Measurements from ENCODE around the gene PLCG1.

Gene PLCG1

GRCh38 chr20:41165001-41165882 lies 27.9 kb downstream of the PLCG1 start:
- DNase-seq (ENCODE audit: extremely low read depth in 1 of 2, low read depth in 1 of 2): no peak

- no peak for DNase-seq (ENCODE audit: extremely low read depth in 1 of 2, low read depth in 1 of 2)
Measured at GRCh38 chr20:41166201-41167117, 29.1 kb downstream of the PLCG1 start.

GRCh38 chr20:41167118-41167470 lies 29.8 kb downstream of the PLCG1 start:
- DNase-seq (ENCODE audit: extremely low read depth in 1 of 2, low read depth in 1 of 2): no peak

GRCh38 chr20:41167481-41168253 lies 30.3 kb downstream of the PLCG1 start:
- DNase-seq (ENCODE audit: extremely low read depth in 1 of 2, low read depth in 1 of 2): no peak

GRCh38 chr20:41168281-41169161 lies 31.2 kb downstream of the PLCG1 start:
- DNase-seq (ENCODE audit: extremely low read depth in 1 of 2, low read depth in 1 of 2): no peak

- DNase-seq (ENCODE audit: extremely low read depth in 1 of 2, low read depth in 1 of 2): no peak
Measured at GRCh38 chr20:41169162-41169690, 31.9 kb downstream of the PLCG1 start.

- DNase-seq (ENCODE audit: extremely low read depth in 1 of 2, low read depth in 1 of 2): no peak
Measured at GRCh38 chr20:41169791-41170351, 32.5 kb downstream of the PLCG1 start.

GRCh38 chr20:41170386-41171105 lies 33.2 kb downstream of the PLCG1 start:
- DNase-seq (ENCODE audit: extremely low read depth in 1 of 2, low read depth in 1 of 2): no peak

- DNase-seq (ENCODE audit: extremely low read depth in 1 of 2, low read depth in 1 of 2): no peak
Measured at GRCh38 chr20:41171736-41172295, 34.5 kb downstream of the PLCG1 start.

GRCh38 chr20:41172296-41173140 lies 35.2 kb downstream of the PLCG1 start:
- no peak for DNase-seq (ENCODE audit: extremely low read depth in 1 of 2, low read depth in 1 of 2)

- DNase-seq (ENCODE audit: extremely low read depth in 1 of 2, low read depth in 1 of 2): peak; percentile 31 to 52
Measured at GRCh38 chr20:41173161-41173721, 35.9 kb downstream of the PLCG1 start.

- DNase-seq (ENCODE audit: extremely low read depth in 1 of 2, low read depth in 1 of 2): no peak
Measured at GRCh38 chr20:41173791-41174341, 36.5 kb downstream of the PLCG1 start.

- no peak for DNase-seq (ENCODE audit: extremely low read depth in 1 of 2, low read depth in 1 of 2)
Measured at GRCh38 chr20:41174373-41174772, 37.0 kb downstream of the PLCG1 start.

- DNase-seq (ENCODE audit: extremely low read depth in 1 of 2, low read depth in 1 of 2): no peak
Measured at GRCh38 chr20:41174782-41175181, 37.4 kb downstream of the PLCG1 start.

- no peak for DNase-seq (ENCODE audit: extremely low read depth in 1 of 2, low read depth in 1 of 2)
Measured at GRCh38 chr20:41175201-41175651, 37.9 kb downstream of the PLCG1 start.

- no peak for DNase-seq (ENCODE audit: extremely low read depth in 1 of 2, low read depth in 1 of 2)
Measured at GRCh38 chr20:41175727-41176330, 38.5 kb downstream of the PLCG1 start.
